ENCODE measurements around the gene SPZ1.

SPZ1 gene

DNA sequence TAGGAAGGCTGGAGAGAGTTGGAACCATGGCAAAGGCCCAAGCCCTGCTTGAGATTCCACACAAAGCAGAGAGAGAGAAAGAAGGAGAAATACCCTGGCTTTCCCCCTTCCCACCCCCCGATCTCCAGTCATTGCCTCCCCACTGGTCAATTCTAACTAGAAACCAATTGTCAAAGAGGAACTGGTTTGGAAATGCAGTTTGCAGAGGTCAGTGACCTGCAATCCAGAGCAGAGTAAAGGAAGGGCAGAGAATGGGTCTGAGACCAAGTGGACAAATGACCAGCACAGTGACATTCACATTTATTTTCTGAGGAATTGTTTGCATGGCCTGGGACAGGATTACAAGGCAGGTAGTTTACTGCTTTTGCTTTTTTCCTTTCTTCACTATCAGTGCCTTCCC is 50.6 kb downstream of the SPZ1 start:
- DNase-seq, result no peak
- Histone ChIP-seq H3K9me2 (replicated peaks; ENCODE audit: insufficient read depth, low read length) (no peaks in the 10 kb centered on the region), H3F3A (ENCODE audit: insufficient read depth, low read length) (no peaks in the 10 kb centered on the region), H3K79me2 (ENCODE audit: low read length) (no peaks in the 10 kb centered on the region), H3K27me3 (replicated peaks; ENCODE audit: insufficient read depth, low read length) (no peaks in the 10 kb centered on the region), H3K27ac (ENCODE audit: low read length) (no peak overlapping the region), H3K4me2 (ENCODE audit: low read depth, low read length) (no peak overlapping the region), H2AFZ (ENCODE audit: low read length) (no peak overlapping the region), H4K20me1 (ENCODE audit: insufficient read depth, low read length) (no peaks in the 10 kb centered on the region), H3K9ac (ENCODE audit: low read length) (no peak overlapping the region), H3K9me3 (replicated peaks; ENCODE audit: insufficient read depth, low read length) (no peaks in the 10 kb centered on the region), H3K4me3 (ENCODE audit: low read length) (no peak overlapping the region), H3K36me3 (replicated peaks; ENCODE audit: insufficient read depth, low read length) (no peaks in the 10 kb centered on the region), H3K4me1 (ENCODE audit: low read length) (no peaks in the 10 kb centered on the region)
- TF ChIP-seq, protein P1, sequence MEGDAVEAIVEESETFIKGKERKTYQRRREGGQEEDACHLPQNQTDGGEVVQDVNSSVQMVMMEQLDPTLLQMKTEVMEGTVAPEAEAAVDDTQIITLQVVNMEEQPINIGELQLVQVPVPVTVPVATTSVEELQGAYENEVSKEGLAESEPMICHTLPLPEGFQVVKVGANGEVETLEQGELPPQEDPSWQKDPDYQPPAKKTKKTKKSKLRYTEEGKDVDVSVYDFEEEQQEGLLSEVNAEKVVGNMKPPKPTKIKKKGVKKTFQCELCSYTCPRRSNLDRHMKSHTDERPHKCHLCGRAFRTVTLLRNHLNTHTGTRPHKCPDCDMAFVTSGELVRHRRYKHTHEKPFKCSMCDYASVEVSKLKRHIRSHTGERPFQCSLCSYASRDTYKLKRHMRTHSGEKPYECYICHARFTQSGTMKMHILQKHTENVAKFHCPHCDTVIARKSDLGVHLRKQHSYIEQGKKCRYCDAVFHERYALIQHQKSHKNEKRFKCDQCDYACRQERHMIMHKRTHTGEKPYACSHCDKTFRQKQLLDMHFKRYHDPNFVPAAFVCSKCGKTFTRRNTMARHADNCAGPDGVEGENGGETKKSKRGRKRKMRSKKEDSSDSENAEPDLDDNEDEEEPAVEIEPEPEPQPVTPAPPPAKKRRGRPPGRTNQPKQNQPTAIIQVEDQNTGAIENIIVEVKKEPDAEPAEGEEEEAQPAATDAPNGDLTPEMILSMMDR (IDR thresholded peaks at IDR 0.05; ENCODE audit: low read length), result no peak
- no peak for TF ChIP-seq EZH2 (optimal IDR thresholded peaks at IDR 0.05; ENCODE audit: low read depth, low read length)
- no peak for TF ChIP-seq EZH2phosphoT487 (IDR thresholded peaks at IDR 0.05; ENCODE audit: low read length)

Measured in MM.1S (cell line).